ENCODE measurements around the gene VAV3. TPM values are rescaled to one million over a fixed set of nuclear protein-coding genes. Genes with fewer than 3 reads are reported as not detected.

VAV3 gene
- total RNA-seq, 1 donor from 2014 or later = 0.12 TPM

- no peak for TF ChIP-seq CTCF (IDR thresholded peaks at IDR 0.05)
- Mint-ChIP-seq H3K27ac (ENCODE audit: unreplicated experiment) (no peak overlapping the region), H3K4me3 (ENCODE audit: unreplicated experiment) (no peak overlapping the region), H3K4me1 (ENCODE audit: low read depth) (no peaks in the 10 kb centered on the region), H3K9me3 (ENCODE audit: low read depth) (no peaks in the 10 kb centered on the region), H3K36me3 (ENCODE audit: low read depth) (no peaks in the 10 kb centered on the region), H3K27me3 (ENCODE audit: low read depth) (peaks cover 8% of the 10 kb centered on the region)
- DNase-seq (ENCODE audit: low spot score) = no peak
Measured at GRCh38 chr1:107526524-107527198, 438.3 kb downstream of the VAV3 start.

- no peaks in the 10 kb centered on the region for H3K4me1 Mint-ChIP-seq (ENCODE audit: low read depth)
- H3K27me3 Mint-ChIP-seq (ENCODE audit: low read depth) = peaks cover 8% of the 10 kb centered on the region
- no peaks in the 10 kb centered on the region for H3K36me3 Mint-ChIP-seq (ENCODE audit: low read depth)
- H3K9me3 Mint-ChIP-seq (ENCODE audit: low read depth) = no peaks in the 10 kb centered on the region
- no peak for DNase-seq (ENCODE audit: low spot score)
- no peak overlapping the region for H3K4me3 Mint-ChIP-seq (ENCODE audit: unreplicated experiment)
- H3K27ac Mint-ChIP-seq (ENCODE audit: unreplicated experiment) = no peak overlapping the region
- no peak for TF ChIP-seq CTCF (IDR thresholded peaks at IDR 0.05)
Measured at GRCh38 chr1:107525961-107526360, 439.0 kb downstream of the VAV3 start.

GRCh38 chr1:107525145-107525544 is 439.8 kb downstream of the VAV3 start:
- no peaks in the 10 kb centered on the region for H3K9me3 Mint-ChIP-seq (ENCODE audit: low read depth)
- no peaks in the 10 kb centered on the region for H3K36me3 Mint-ChIP-seq (ENCODE audit: low read depth)
- DNase-seq (ENCODE audit: low spot score) = no peak
- TF ChIP-seq CTCF (IDR thresholded peaks at IDR 0.05) = no peak
- no peak overlapping the region for H3K27ac Mint-ChIP-seq (ENCODE audit: unreplicated experiment)
- H3K27me3 Mint-ChIP-seq (ENCODE audit: low read depth) = peaks cover 8% of the 10 kb centered on the region
- H3K4me1 Mint-ChIP-seq (ENCODE audit: low read depth) = no peaks in the 10 kb centered on the region
- no peak overlapping the region for H3K4me3 Mint-ChIP-seq (ENCODE audit: unreplicated experiment)

- Mint-ChIP-seq H3K27ac (ENCODE audit: unreplicated experiment) (no peak overlapping the region), H3K4me1 (ENCODE audit: low read depth) (no peaks in the 10 kb centered on the region), H3K9me3 (ENCODE audit: low read depth) (peaks cover 3% of the 10 kb centered on the region), H3K27me3 (ENCODE audit: low read depth) (peaks cover 8% of the 10 kb centered on the region), H3K36me3 (ENCODE audit: low read depth) (no peaks in the 10 kb centered on the region), H3K4me3 (ENCODE audit: unreplicated experiment) (no peak overlapping the region)
- no peak for TF ChIP-seq CTCF (IDR thresholded peaks at IDR 0.05)
- no peak for DNase-seq (ENCODE audit: low spot score)
Measured at GRCh38 chr1:107524301-107524700, 440.7 kb downstream of the VAV3 start.

- Mint-ChIP-seq H3K4me1 (ENCODE audit: low read depth) (no peaks in the 10 kb centered on the region), H3K27me3 (ENCODE audit: low read depth) (peaks cover 8% of the 10 kb centered on the region), H3K27ac (ENCODE audit: unreplicated experiment) (no peak overlapping the region), H3K9me3 (ENCODE audit: low read depth) (peaks cover 3% of the 10 kb centered on the region), H3K36me3 (ENCODE audit: low read depth) (no peaks in the 10 kb centered on the region), H3K4me3 (ENCODE audit: unreplicated experiment) (no peak overlapping the region)
- TF ChIP-seq CTCF (IDR thresholded peaks at IDR 0.05) = no peak
- no peak for DNase-seq (ENCODE audit: low spot score)
Measured at GRCh38 chr1:107523736-107524135, 441.2 kb downstream of the VAV3 start.
